BLaER1 treated with 17β-estradiol and CSF1 and Interleukin-3, amounts not matched to agents 10 nM and 100 nM (cell line): Measurements from ENCODE around the gene KRT74.

Experiments used
- H3K27ac ChIP-seq, 11 experiments: shearing (Covaris generic); formaldehyde crosslinking; 2 replicates each; pipeline ENCODE4 v1.8.1; 2022
- H3K27me3 ChIP-seq, 11 experiments: shearing (Covaris generic); formaldehyde crosslinking; 2 replicates each; pipeline ENCODE4 v1.8.1; 2022
- H3K36me3 ChIP-seq, 11 experiments: shearing (Covaris generic); formaldehyde crosslinking; 2 replicates each; pipeline ENCODE4 v1.8.1; 2022
- H3K4me1 ChIP-seq, 10 experiments: shearing (Covaris generic); formaldehyde crosslinking; 2 replicates each; pipeline ENCODE4 v1.8.1; 2022
- H3K4me2 ChIP-seq, 11 experiments: shearing (Covaris generic); formaldehyde crosslinking; 2 replicates each; pipeline ENCODE4 v1.8.1; 2022
- H3K4me3 ChIP-seq, 10 experiments: shearing (Covaris generic); formaldehyde crosslinking; 2 replicates each; pipeline ENCODE4 v1.8.1; 2022
- H3K9ac ChIP-seq, 11 experiments: shearing (Covaris generic); formaldehyde crosslinking; 2 replicates each; pipeline ENCODE4 v1.8.1; 2022
- H3K9me3 ChIP-seq, 11 experiments: shearing (Covaris generic); formaldehyde crosslinking; replicated peaks in 1 of 11; 2 replicates each; pipeline ENCODE4 v1.8.1; 2022
- H4K20me1 ChIP-seq, 11 experiments: shearing (Covaris generic); formaldehyde crosslinking; 2 replicates each; pipeline ENCODE4 v1.8.1; 2022
- Cebpa-rat ChIP-seq, 11 experiments: shearing (Covaris generic); IDR thresholded peaks; 2 replicates each; pipeline ENCODE4 v1.8.1; 2022

KRT74 gene

GRCh38 chr12:52539821-52540173, 33.8 kb downstream of the KRT74 start:
- no peak for TF ChIP-seq Cebpa-rat (IDR thresholded peaks at IDR 0.05)

GRCh38 chr12:52539083-52539820, 34.4 kb downstream of the KRT74 start:
- no peaks in the 10 kb centered on the region for H3K9me3 ChIP-seq
- no peaks in the 10 kb centered on the region for H4K20me1 ChIP-seq
- H3K9ac ChIP-seq: no peak overlapping the region
- no peaks in the 10 kb centered on the region for H3K36me3 ChIP-seq
- no peak for TF ChIP-seq Cebpa-rat (IDR thresholded peaks at IDR 0.05)
- H3K27me3 ChIP-seq: no peaks in the 10 kb centered on the region
- no peak overlapping the region for H3K4me3 ChIP-seq
- peaks cover 0 to 4% (median 0%) of the 10 kb centered on the region in 10 experiments; a peak in 1 of 20 replicates for H3K4me1 ChIP-seq
- H3K4me2 ChIP-seq: no peak overlapping the region
- no peak overlapping the region for H3K27ac ChIP-seq

More at GRCh38 chr12:52539821-52540173, 33.8 kb downstream of the KRT74 start:
- Histone ChIP-seq H3K4me2 (no peak overlapping the region), H3K4me3 (no peak overlapping the region), H4K20me1 (no peaks in the 10 kb centered on the region), H3K36me3 (no peaks in the 10 kb centered on the region), H3K4me1 (peaks cover 0 to 4% (median 0%) of the 10 kb centered on the region in 10 experiments; a peak in 1 of 20 replicates), H3K9ac (no peak overlapping the region), H3K9me3 (no peaks in the 10 kb centered on the region), H3K27me3 (no peaks in the 10 kb centered on the region), H3K27ac (no peak overlapping the region)

- Histone ChIP-seq H3K27me3 (no peaks in the 10 kb centered on the region), H4K20me1 (no peaks in the 10 kb centered on the region)
- TF ChIP-seq Cebpa-rat (IDR thresholded peaks at IDR 0.05): no peak
These were observed 36.5 kb downstream of the KRT74 start for GRCh38 chr12:52537101-52537500.

DNA sequence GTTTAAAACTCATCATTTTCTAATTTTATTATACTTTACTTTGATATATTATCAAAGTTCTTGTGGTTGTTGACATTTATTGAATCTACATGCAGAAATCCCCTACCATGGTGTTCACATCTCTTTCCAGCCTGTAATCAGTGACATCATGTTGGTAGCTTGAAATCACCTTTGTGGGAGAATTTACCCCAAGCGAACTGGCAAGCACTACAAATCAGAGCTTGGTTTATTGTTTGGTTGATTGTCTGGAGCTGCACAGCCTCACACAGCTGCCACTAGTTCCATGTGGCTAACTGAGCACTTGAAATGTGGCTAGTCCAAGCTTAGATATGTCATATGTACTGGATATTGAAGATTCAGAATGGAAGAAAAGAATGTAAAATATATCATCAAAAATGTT, 38.1 kb downstream of the KRT74 start:
- Histone ChIP-seq H3K4me1 (peaks cover 5 to 18% (median 10%) of the 10 kb centered on the region in 10 experiments; a peak in 16 of 20 replicates), H3K9me3 (no peaks in the 10 kb centered on the region), H3K4me3 (no peak overlapping the region)

More at GRCh38 chr12:52537101-52537500, 36.5 kb downstream of the KRT74 start:
- H3K4me1 ChIP-seq: peaks cover 0 to 4% (median 0%) of the 10 kb centered on the region in 10 experiments; a peak in 5 of 20 replicates
- H3K4me2 ChIP-seq: no peak overlapping the region
- no peak overlapping the region for H3K9ac ChIP-seq
- H3K36me3 ChIP-seq: no peaks in the 10 kb centered on the region
- H3K4me3 ChIP-seq: no peak overlapping the region
- H3K9me3 ChIP-seq: no peaks in the 10 kb centered on the region
- H3K27ac ChIP-seq: no peak overlapping the region

GRCh38 chr12:52534482-52534881, 39.2 kb downstream of the KRT74 start:
- Histone ChIP-seq H4K20me1 (no peaks in the 10 kb centered on the region), H3K4me3 (no peak overlapping the region), H3K9me3 (no peaks in the 10 kb centered on the region), H3K9ac (no peak overlapping the region), H3K36me3 (no peaks in the 10 kb centered on the region), H3K4me2 (no peak overlapping the region), H3K27ac (no peak overlapping the region), H3K4me1 (peaks cover 5 to 21% (median 10%) of the 10 kb centered on the region in 10 experiments; a peak in 16 of 20 replicates), H3K27me3 (no peaks in the 10 kb centered on the region)
- TF ChIP-seq Cebpa-rat (IDR thresholded peaks at IDR 0.05): no peak

More for the DNA sequence above, 38.1 kb downstream of the KRT74 start:
- H3K9ac ChIP-seq: no peak overlapping the region
- H3K36me3 ChIP-seq: no peaks in the 10 kb centered on the region
- H3K27ac ChIP-seq: no peak overlapping the region
- H4K20me1 ChIP-seq: no peaks in the 10 kb centered on the region
- no peak overlapping the region for H3K4me2 ChIP-seq
- no peak for TF ChIP-seq Cebpa-rat (IDR thresholded peaks at IDR 0.05)
- H3K27me3 ChIP-seq: no peaks in the 10 kb centered on the region

DNA sequence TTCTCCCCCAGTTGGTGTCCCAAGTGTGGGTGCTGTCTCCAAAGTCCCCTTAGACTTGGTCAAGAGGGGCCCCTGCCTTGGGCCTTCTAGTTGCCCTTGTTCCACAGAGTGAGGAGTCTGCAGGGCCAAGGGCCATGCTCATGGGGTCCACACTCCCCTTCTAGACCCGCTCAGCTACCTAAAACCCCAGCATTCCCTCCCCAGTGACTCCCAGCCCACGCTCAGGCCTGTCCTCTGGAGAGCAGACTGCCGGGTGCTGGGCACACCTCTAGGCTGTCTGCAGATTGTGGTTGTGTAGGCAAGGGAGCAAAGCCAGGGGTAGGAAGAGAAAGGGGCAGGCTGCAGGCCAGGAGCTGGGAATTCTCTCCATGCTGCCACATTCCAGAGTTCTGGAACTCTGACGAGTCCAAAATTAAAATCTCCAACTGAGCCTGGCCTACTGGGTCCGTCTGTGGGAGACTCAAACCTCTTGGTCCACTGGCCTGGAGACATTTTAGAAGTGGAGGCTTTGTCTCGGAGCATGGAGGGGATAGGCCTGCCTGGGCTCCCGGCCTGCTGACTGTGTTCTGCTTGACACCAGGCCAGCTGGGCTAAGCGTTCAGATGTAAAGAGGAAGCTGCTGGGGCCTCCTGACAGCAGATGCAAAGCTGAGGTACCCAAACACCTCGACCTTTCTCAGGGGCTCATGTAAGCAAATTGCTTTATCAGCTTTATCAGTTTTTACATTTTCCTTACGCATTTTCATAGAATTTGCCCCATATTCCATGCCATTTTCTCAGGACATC, 39.8 kb downstream of the KRT74 start:
- H3K9ac ChIP-seq: no peak overlapping the region
- no peak for TF ChIP-seq Cebpa-rat (IDR thresholded peaks at IDR 0.05)
- H3K27ac ChIP-seq: no peak overlapping the region
- H3K4me2 ChIP-seq: no peak overlapping the region
- no peaks in the 10 kb centered on the region for H4K20me1 ChIP-seq
- H3K27me3 ChIP-seq: no peaks in the 10 kb centered on the region
- H3K4me3 ChIP-seq: no peak overlapping the region
- peaks cover 5 to 21% (median 10%) of the 10 kb centered on the region in 10 experiments; a peak in 16 of 20 replicates for H3K4me1 ChIP-seq
- no peaks in the 10 kb centered on the region for H3K36me3 ChIP-seq
- H3K9me3 ChIP-seq: no peaks in the 10 kb centered on the region

GRCh38 chr12:52532636-52533035, 41.0 kb downstream of the KRT74 start:
- no peaks in the 10 kb centered on the region for H3K27me3 ChIP-seq
- H3K27ac ChIP-seq: no peak overlapping the region
- no peaks in the 10 kb centered on the region for H3K9me3 ChIP-seq
- H3K4me2 ChIP-seq: peak overlapping the region in 2 of 11 experiments; percentile 18 to 68; a peak in 1 of 22 replicates
- no peak overlapping the region for H3K9ac ChIP-seq
- H3K4me1 ChIP-seq: peaks cover 8 to 21% (median 13%) of the 10 kb centered on the region in 10 experiments; a peak in 17 of 20 replicates
- no peak for TF ChIP-seq Cebpa-rat (IDR thresholded peaks at IDR 0.05)
- H4K20me1 ChIP-seq: no peaks in the 10 kb centered on the region
- H3K36me3 ChIP-seq: no peaks in the 10 kb centered on the region
- no peak overlapping the region for H3K4me3 ChIP-seq

- no peak overlapping the region for H3K27ac ChIP-seq
- TF ChIP-seq Cebpa-rat (IDR thresholded peaks at IDR 0.05): no peak
- no peak overlapping the region for H3K9ac ChIP-seq
- H3K4me2 ChIP-seq: peak overlapping the region in 8 of 11 experiments; percentile 26 to 68 (median 34); a peak in 13 of 22 replicates
- H3K36me3 ChIP-seq: no peaks in the 10 kb centered on the region
- H3K4me1 ChIP-seq: peaks cover 14 to 21% (median 18%) of the 10 kb centered on the region in 10 experiments; a peak in 17 of 20 replicates
- H3K4me3 ChIP-seq: no peak overlapping the region
- no peaks in the 10 kb centered on the region for H4K20me1 ChIP-seq
- no peaks in the 10 kb centered on the region for H3K27me3 ChIP-seq
- no peaks in the 10 kb centered on the region for H3K9me3 ChIP-seq
These were observed 41.9 kb downstream of the KRT74 start for GRCh38 chr12:52531566-52532300.

DNA sequence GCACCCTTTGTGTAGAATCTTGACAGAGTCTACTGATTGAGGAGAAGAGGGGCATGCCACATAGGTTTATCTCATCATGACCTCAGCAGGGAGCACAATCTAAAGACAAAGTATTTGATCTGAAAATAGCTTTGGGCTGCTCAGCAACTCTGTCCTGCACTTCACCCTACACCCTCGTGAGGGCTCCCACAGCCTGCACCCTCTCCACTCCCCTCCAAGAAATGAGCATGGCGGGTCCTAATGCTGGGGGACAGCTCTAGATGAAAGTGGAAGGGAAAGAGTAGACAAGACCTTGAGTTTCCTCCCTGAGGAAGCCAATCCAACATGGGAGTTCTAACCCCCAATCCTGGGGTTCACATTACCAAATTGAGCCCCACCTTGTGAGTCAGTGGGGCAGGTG, 42.7 kb downstream of the KRT74 start:
- H3K9ac ChIP-seq: no peak overlapping the region
- no peaks in the 10 kb centered on the region for H3K27me3 ChIP-seq
- no peaks in the 10 kb centered on the region for H3K36me3 ChIP-seq
- H3K4me3 ChIP-seq: no peak overlapping the region
- H3K9me3 ChIP-seq: no peaks in the 10 kb centered on the region
- H3K4me2 ChIP-seq: peak overlapping the region in 8 of 11 experiments; percentile 26 to 68 (median 33); a peak in 12 of 22 replicates
- no peak overlapping the region for H3K27ac ChIP-seq
- H3K4me1 ChIP-seq: peaks cover 14 to 26% (median 18%) of the 10 kb centered on the region in 10 experiments; a peak in 17 of 20 replicates
- no peak for TF ChIP-seq Cebpa-rat (IDR thresholded peaks at IDR 0.05)
- H4K20me1 ChIP-seq: no peaks in the 10 kb centered on the region
